ENCODE measurements around the gene MEFV. TPM values are rescaled to one million over a fixed set of nuclear protein-coding genes. Genes with fewer than 3 reads are reported as not detected.

Gene MEFV
- total and polyA plus RNA-seq, 2 of the 4 experiments (the other 2 are of a cell fraction): not detected

DNA sequence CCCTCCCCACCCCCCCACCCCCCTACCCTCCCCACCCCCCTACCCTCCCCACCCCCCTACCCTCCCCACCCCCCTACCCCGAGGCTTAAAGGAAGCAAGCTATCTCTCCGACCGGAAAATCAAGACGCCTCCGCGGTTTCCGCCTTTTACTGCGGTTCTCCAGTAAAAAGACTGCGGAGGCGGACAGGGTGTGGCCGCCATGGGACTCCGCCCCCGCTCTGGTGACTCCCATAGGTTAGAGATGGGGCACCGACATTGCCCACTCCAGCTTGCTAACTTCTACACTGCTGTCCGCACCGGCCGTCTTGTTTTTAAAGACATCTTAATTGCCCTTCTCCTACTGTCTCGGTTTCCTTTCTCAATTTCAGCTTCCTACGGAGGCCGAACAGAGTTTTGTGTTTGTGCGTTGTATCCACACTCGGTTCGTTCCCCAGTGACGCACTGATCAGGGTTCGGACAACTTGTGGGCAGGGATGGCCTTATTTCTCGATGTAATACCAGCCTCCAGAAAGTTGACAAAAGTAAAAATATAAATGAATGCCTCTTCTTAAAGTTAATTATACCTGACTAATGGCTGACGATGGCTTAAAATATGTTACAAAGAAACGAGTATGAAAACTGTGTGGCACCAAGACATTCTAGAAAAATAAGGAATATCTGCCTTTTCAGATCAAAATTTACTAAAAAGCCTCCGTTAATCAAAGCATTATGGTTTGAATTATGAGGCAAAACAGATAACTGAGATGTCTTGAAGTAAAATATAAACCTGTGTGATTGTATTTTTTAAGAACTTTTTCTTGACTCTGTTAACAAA is 20.4 kb downstream of the MEFV start:
- intact Hi-C loops (cut with micrococcal nuclease): loop anchor here (2.0 kb wide), 1 partner anchor 47 kb away; the partner anchor contains the start of gene ZNF263
- POLR2A ChIA-PET (ENCODE audit: unreplicated experiment): no interaction called here
- no peaks in the 10 kb centered on the region for H4K20me1 ChIP-seq (ENCODE audit: insufficient read depth, low read length)
- TF ChIP-seq SMC3 (IDR thresholded peaks at IDR 0.05; ENCODE audit: low read depth, low read length) (no peak), FOS (IDR thresholded peaks at IDR 0.05; ENCODE audit: low read depth, low read length) (no peak), NFE2L2 (IDR thresholded peaks at IDR 0.05; ENCODE audit: low read depth, low read length) (no peak), CEBPB (IDR thresholded peaks at IDR 0.05; ENCODE audit: low read depth, low read length) (no peak), RCOR1 (IDR thresholded peaks at IDR 0.05; ENCODE audit: insufficient replicate concordance, low read length) (no peak), RFX5 (IDR thresholded peaks at IDR 0.05; ENCODE audit: low read depth, low read length) (no peak), MAFK (IDR thresholded peaks at IDR 0.05; ENCODE audit: low read depth, low read length) (no peak), MAZ (IDR thresholded peaks at IDR 0.05; ENCODE audit: borderline replicate concordance, low read depth, low read length) (no peak), RAD21 (IDR thresholded peaks at IDR 0.05; ENCODE audit: low read length) (no peak), MXI1 (IDR thresholded peaks at IDR 0.05; ENCODE audit: borderline replicate concordance, low read depth, low read length) (no peak), POLR2A (IDR thresholded peaks at IDR 0.05; ENCODE audit: low read depth, low read length) (no peak), CHD1 (IDR thresholded peaks at IDR 0.05; ENCODE audit: low read depth, low read length) (no peak)
- TF ChIP-seq, protein P1, sequence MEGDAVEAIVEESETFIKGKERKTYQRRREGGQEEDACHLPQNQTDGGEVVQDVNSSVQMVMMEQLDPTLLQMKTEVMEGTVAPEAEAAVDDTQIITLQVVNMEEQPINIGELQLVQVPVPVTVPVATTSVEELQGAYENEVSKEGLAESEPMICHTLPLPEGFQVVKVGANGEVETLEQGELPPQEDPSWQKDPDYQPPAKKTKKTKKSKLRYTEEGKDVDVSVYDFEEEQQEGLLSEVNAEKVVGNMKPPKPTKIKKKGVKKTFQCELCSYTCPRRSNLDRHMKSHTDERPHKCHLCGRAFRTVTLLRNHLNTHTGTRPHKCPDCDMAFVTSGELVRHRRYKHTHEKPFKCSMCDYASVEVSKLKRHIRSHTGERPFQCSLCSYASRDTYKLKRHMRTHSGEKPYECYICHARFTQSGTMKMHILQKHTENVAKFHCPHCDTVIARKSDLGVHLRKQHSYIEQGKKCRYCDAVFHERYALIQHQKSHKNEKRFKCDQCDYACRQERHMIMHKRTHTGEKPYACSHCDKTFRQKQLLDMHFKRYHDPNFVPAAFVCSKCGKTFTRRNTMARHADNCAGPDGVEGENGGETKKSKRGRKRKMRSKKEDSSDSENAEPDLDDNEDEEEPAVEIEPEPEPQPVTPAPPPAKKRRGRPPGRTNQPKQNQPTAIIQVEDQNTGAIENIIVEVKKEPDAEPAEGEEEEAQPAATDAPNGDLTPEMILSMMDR (conservative IDR thresholded peaks at IDR 0.05; ENCODE audit: low read depth, low read length): no peak
- TF ChIP-seq, protein P2, sequence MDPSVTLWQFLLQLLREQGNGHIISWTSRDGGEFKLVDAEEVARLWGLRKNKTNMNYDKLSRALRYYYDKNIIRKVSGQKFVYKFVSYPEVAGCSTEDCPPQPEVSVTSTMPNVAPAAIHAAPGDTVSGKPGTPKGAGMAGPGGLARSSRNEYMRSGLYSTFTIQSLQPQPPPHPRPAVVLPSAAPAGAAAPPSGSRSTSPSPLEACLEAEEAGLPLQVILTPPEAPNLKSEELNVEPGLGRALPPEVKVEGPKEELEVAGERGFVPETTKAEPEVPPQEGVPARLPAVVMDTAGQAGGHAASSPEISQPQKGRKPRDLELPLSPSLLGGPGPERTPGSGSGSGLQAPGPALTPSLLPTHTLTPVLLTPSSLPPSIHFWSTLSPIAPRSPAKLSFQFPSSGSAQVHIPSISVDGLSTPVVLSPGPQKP (IDR thresholded peaks at IDR 0.05; ENCODE audit: borderline replicate concordance, low read depth, low read length): no peak
- TF ChIP-seq, protein P3, sequence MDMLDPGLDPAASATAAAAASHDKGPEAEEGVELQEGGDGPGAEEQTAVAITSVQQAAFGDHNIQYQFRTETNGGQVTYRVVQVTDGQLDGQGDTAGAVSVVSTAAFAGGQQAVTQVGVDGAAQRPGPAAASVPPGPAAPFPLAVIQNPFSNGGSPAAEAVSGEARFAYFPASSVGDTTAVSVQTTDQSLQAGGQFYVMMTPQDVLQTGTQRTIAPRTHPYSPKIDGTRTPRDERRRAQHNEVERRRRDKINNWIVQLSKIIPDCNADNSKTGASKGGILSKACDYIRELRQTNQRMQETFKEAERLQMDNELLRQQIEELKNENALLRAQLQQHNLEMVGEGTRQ (IDR thresholded peaks at IDR 0.05; ENCODE audit: low read depth, low read length): no peak

More for the DNA sequence above, 20.4 kb downstream of the MEFV start:
- H2AK5ac ChIP-seq (ENCODE audit: low read depth, low read length): no peak overlapping the region
- no peak overlapping the region for H4K91ac ChIP-seq (ENCODE audit: insufficient read depth, low read depth, low read length)
- H4K8ac ChIP-seq (ENCODE audit: low read depth in 2 of 2, low read length in 2 of 2): no peak overlapping the region
- H3K14ac ChIP-seq (replicated peaks; ENCODE audit: low read depth, low read length): no peak overlapping the region
- no peaks in the 10 kb centered on the region for H3K27me3 ChIP-seq (ENCODE audit: control insufficient read depth, insufficient read depth, low read length)
- H2BK15ac ChIP-seq (ENCODE audit: low read depth, low read length): no peak overlapping the region
- no peak overlapping the region for H3K18ac ChIP-seq (ENCODE audit: low read depth, low read length)
- 92% methylated on average over 10 of the region's 29 CpGs; no CpG with 5 or more reads in 1 of the 2 experiments for WGBS, 2 experiments (ENCODE audit: extremely low coverage in 2 of 2, insufficient read length in 1 of 2)
- H3K4me3 ChIP-seq (ENCODE audit: insufficient read depth, low read depth, low read length): no peak overlapping the region
- H3K9me1 ChIP-seq (ENCODE audit: insufficient read depth, low read length): peaks cover 3% of the 10 kb centered on the region; the same call in 1 of the 2 replicates
- in situ Hi-C loops (cut with MboI; ENCODE audit: low sequenced_read_pairs) (no loop called here), dilution Hi-C loops (cut with HindIII; ENCODE audit: low sequenced_read_pairs, unreplicated experiment) (no loop called here)
- DNase-seq (no peak), ATAC-seq (ENCODE audit: low read depth) (no peak)
- no peak overlapping the region for H4K5ac ChIP-seq (ENCODE audit: low read depth, low read length)
- H2AFZ ChIP-seq (replicated peaks; ENCODE audit: low read length, poor library complexity): no peak overlapping the region
- H2BK20ac ChIP-seq (ENCODE audit: low read depth, low read length): no peak overlapping the region
- no peak overlapping the region for H3K9ac ChIP-seq (ENCODE audit: low read depth, low read length)
- H2AK9ac ChIP-seq (replicated peaks; ENCODE audit: low read depth, low read length, poor library complexity): no peak overlapping the region
- H3K56ac ChIP-seq (ENCODE audit: extremely low read depth, insufficient read depth, low read length): no peak overlapping the region
- no TSS peak for BruUV-seq (replicated peaks)
- no peak overlapping the region for H2BK120ac ChIP-seq (ENCODE audit: low read depth, low read length)
- CTCF ChIA-PET: no interaction called here
- H3K4me2 ChIP-seq (ENCODE audit: low read depth, low read length): no peak overlapping the region
- H3K79me1 ChIP-seq (ENCODE audit: low read depth in 1 of 2, low read length in 2 of 2): peaks cover 22 to 27% of the 10 kb centered on the region in 2 experiments
- no peak overlapping the region for H2BK5ac ChIP-seq (ENCODE audit: low read depth, low read length, poor library complexity, severe bottlenecking)
- no peaks in the 10 kb centered on the region for H3K9me3 ChIP-seq (ENCODE audit: control insufficient read depth, insufficient read depth, low read length)
- peaks cover 16% of the 10 kb centered on the region for H3K36me3 ChIP-seq (ENCODE audit: control insufficient read depth, insufficient read depth, low read length)
- H3K27ac ChIP-seq (ENCODE audit: insufficient read depth, low read length): no peak overlapping the region
- H3K23ac ChIP-seq (ENCODE audit: low read depth, low read length): no peak overlapping the region
- H3K4ac ChIP-seq (ENCODE audit: low read depth, low read length): no peak overlapping the region
- no peaks in the 10 kb centered on the region for H3K4me1 ChIP-seq (ENCODE audit: control insufficient read depth, insufficient read depth, low read length)

All from IMR-90 (cell line).